Activated T-cell treated with anti-CD3 and anti-CD28 coated beads for 48 hours (primary cell): ENCODE data around the gene RPS5.
"Not testable (repeated sequence)": the region's sequence is repeated elsewhere in the genome, so short reads cannot be mapped to it uniquely, and the experiment has no call there.

ENCODE experiments used
- DNase-seq: peaks from one replicate; pipeline ENCODE4 v3.0.0-alpha.2; 2020; ENCODE audit warnings: low read depth

Gene RPS5

DNA sequence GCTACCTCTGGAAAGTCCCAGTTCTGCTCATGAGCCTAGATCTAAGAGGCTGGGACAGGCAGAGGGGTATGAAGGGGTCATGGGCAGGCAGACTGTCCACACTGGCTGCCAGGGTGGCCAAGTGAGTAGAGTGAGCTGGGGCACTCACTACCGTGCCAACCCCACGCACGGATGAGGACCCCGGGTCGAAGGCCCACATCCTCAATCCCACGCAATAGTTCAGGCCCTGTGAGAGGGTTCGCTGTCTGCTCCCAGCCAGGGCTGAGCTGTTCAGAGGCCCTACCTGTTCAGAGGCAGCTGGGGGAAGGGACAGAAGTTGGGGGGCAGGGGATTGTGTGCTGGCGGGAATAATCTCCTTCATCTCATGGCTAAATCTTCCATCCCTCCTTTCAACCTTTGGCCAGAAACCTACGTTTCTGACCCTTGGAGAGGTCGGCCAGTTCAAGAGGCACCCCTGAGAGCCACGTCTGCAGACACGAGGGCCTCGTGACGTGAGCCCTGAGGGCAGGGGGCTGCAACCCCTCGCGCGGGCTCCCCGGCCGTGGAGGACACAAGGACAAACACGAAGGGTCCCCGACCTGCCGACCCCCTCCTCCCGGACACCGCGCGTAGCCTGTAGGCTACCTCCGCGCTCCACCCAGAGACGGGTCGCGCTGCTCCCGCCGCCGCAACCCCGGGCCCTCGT lies 1.0 kb upstream of the RPS5 start:
- DNase-seq: no peak

DNA sequence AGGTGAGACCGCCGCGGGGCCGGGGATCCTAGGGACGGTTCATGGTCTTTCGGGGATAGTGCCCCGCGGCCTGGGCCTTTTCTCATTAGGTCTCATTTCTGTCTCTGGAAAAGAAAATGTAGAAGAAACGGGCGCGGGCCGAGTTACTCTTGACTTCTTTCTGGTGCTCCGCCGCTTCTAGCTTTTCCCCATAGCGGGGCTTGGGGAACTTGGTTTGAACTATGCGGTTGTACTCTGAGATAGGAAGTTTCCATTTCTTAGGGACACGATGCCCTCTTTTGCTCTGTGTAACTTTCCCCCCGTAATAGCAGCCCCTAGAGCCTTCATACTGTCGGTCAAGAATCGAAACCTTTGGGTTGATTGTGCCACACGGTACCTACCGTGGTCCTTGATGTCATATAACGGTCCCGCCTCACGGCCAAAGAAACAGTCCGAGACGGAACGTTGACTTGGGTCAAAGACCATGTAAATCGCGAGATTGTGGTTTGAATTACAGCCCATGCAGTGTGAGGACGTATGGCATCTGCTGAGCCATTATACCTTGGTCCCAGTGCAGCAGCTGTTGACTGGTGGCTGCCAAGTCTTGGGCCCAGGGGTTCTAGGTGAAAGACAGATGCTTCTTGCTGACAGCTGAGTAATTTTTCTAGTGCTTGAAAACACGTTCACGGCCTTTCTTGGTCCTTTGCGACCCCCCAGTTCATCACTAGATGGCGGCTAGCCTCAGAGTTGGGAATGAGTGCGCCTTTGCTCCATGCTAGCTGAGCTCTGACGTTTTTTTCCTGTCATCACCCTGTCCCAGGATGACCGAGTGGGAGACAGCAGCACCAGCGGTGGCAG lies 487 bp downstream of the RPS5 start:
- no peak for DNase-seq

DNA sequence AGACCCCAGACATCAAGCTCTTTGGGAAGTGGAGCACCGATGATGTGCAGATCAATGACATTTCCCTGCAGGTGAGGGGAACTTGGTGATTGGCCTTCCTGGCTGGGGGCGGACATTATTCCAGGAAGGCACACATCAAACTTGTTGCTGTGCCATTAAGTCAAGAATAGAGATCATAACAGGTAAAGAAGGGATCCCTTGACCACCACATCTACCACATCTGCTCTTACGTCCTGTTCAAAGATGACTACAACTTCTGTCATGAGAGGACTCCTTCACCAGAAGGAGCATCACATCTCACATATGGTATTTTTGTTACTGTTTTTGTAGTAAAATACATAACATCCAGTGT lies 1.1 kb downstream of the RPS5 start:
- DNase-seq: no peak

DNA sequence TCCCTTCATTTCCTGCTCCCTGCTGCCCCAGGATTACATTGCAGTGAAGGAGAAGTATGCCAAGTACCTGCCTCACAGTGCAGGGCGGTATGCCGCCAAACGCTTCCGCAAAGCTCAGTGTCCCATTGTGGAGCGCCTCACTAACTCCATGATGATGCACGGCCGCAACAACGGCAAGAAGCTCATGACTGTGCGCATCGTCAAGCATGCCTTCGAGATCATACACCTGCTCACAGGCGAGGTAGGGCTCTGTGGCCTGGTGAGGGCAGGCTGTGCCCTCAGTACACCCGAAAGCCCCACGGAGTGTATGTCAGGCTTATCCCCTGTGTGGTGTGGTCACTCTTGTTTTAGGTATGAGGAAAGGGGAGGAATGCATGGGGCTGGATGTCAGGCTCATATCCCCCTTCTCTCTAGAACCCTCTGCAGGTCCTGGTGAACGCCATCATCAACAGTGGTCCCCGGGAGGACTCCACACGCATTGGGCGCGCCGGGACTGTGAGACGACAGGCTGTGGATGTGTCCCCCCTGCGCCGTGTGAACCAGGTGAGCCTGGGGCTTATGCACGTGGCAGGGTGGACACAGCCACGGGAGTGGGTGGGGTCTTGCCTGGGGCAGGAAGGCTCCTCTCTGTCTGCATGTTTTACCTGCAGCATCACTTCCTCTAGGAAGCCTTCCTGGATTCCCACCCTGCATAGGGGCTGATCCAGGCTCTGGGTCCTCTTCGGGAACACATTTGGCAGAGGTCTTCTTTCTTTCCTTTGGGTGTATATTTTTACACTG lies 6.1 kb downstream of the RPS5 start:
- DNase-seq: no peak

DNA sequence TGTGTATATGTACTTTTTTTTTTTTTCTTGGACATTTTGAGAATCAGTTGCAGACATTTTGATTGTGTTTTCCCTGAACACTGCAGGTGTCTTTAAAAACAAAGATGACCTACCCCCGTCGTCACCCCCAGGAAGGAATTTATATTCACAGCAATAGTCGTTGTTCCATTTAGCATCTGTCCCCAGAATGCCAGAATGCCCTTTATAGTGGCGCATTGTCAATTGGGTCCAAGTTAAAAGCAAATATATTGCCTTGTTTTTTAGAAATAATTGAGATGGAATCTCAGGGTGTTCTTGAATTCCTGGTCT lies 6.6 kb downstream of the RPS5 start:
- no peak for DNase-seq

DNA sequence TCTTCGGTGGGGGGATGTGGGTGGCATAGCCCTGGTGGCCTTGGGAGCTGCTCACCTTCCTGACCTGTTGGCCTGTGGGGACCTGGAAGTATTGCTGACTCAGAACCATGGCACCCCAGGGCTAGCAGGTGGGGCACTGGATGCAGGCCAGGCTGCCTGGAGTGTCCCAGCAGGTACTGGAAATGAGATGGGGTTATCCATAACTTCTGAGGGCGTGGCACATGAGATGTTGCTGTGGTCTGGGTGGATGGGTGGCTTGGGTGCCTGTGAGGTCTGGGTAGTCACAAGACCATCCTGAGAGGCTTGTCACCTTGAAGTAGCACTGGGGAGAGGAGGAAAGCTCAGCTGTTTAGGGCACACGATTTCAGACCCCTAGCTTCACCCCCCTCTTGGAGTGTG lies 7.8 kb downstream of the RPS5 start:
- DNase-seq: no peak

DNA sequence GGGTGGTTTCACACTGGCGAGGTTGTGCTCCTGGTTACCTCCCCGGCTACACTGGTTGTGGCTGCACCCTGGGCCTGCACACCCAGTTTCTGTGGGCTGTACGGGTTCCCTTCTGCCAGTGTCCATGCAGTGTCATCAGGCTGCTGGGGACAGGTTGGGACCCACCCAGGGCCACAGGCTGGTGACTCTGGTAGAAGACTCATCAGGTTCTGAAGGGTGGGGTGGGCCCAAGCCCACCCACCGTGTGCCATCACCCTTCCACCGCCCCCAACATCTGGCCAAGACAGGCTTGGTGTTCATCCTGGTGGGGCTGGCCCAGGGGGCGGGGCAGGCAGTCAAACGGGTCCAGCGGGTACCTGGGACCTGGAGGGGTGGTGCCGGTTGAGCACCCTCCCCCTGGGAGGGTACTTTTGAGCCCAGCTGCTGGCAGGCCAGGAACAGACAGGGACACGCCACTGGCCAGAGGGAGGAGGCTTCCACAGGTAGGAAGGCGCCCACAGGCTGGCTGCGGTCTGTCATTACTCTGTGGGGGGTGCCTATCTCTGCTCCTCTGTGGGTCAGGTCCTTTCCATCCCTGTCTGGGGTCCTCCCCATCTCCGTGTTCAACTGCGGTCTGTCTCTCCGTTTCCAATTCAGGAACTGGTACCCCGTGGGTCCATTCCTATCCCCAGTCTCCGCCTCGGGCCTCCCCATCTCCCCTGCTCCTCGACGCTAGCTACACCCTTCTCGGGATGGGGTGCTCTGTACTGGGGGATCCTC lies 8.3 kb downstream of the RPS5 start, which contains the start of gene RNF225:
Gene RNF225, plus strand, starts transcription at position 437 of the 759 bp plus-strand sequence. CDS start 434 bp downstream, outside the sequence.
- no peak for DNase-seq

DNA sequence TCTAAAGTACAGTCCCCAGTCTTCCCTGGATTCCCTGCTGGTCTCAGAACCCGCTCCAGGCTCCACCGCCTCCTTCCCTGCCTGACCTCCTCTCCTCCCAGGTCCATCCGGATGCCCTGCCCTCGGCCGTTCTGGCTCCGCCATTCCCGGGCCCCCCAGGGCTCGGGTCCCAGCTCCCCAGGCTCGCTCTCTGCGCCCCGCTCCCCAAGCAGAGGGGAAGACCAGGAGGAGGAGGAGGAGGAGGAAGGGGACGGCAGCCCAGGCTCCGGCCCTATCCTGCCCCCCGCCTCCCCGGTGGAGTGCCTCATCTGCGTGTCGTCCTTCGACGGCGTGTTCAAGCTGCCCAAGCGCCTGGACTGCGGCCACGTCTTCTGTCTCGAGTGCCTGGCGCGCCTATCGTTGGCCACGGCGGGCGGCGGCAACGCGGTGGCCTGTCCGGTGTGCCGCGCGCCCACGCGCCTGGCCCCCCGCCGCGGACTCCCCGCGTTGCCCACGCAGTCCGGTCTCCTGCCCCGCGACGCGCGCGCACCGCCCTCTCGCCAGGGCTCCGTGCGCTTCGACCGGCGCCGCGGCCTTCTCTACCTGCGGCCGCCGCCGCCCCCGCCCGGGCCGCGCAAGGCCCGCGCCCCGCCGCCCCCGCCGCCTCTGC lies 9.0 kb downstream of the RPS5 start:
- DNase-seq: no peak

DNA sequence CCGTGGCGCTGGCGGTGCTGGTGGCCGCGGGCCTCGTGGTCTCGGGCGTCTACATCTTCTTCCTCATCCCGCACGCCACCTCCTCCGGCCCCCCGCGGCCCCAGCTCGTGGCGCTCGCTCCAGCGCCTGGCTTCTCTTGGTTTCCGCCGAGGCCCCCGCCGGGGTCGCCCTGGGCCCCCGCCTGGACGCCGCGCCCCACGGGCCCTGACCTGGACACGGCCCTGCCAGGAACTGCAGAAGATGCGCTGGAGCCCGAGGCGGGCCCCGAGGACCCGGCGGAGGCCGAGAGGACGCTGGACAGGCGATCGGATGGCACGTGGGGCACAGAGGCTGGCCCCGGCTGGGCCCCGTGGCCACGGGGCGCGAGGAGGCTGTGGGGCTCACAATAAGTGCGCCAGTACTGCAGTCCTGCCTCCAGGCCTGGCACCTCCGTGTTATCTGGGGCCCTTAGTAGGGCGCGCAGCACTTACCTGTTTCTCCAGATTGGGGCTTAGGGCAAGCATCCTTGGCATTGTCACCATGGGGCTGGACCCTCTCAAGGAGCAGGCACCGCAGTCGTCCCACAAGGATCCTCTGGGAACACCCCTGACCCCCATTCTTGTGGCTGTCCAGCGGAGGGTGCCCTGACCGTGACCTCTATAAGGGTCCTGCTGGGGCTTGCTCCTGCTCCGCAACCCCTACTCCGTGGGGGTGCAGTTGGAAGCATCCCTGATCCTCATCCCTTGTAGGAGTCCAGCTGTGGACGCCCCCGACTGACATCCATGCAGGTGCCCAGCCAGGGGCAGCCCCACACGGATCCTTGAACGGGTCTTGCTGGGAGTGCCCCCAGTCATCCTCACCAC lies 9.8 kb downstream of the RPS5 start:
- no peak for DNase-seq

DNA sequence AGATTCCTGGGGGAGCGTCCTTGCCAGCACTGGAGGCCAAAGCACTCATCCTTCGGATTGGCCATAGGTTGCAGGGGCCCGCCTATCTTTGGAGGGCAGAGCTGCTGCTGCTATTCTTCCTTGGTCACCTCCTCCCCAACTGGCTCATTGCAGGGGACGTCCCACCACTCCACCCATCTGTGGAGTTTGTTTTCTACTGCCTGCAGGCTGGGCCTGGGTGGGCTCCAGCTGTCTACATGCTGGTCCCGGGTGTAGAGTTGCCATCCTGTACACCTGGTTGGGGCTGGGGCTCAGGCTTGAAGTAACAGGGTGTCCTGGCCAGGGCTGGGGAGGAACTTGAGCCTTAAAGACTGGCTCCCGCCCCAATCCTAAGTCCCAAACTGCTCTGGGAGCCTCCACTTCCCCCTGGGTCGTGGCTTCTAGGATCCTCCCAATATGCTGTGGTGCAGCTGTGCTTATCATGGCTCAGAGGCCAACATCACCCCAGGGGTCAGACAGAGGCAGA lies 10.5 kb downstream of the RPS5 start:
- no peak for DNase-seq

DNA sequence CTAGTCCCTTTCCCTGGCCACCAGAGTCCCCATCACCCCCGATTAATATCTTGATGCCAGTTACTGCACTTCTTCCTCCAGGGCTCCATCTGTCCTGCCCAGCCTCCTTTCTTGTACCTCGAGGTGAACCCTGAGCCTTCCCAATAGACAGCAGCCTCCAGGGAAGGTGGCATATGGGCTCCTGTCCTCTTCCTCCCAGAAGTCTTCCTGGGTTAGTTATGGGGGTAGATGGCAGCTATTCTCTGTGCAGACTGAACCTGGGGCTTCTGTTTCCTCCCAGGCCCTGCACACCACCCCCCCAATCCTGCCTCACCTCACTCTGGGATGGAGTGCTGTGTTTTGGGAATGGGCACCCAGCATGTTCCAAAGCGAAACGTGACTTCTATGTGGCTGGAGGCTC lies 11.0 kb downstream of the RPS5 start:
- DNase-seq: no peak

DNA sequence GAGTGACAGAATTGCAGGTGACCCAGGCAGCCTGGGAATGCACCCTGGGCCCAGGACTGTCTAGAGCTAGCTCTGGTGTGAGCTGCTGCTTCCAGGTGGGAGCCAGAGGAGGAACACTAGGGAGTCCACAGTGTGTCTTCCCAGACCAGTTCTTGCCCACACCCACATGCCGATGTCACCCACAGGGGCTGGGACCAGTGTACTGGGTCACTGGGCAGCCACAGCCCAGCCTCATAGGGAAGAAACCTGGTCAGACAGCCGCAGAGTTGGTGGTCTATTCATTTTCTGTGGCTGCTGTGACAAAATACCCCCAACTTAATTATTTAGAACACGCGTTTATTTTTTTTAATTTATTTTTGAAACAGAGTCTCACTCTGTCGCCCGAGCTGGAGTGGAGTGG lies 11.5 kb downstream of the RPS5 start:
- DNase-seq: no peak

DNA sequence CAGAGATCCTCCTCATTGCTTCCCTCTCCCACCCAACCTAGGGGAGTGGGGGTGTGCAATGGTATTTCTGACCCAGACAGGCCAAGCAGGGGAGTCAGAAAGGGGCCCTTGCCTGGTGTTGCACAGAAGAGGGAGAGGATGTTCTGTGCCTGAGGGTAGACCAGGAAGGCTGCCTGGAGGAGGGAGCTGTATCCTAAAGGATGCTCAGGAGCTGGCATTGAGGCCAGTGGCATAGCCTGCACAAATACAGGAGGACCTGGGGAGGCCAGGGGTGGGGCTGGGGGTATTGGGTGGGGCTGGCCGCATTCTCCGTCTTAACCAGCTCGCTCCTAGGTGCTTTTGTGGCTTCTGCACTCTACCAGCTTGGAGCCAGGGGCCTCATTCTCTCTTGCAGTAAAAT lies 12.8 kb downstream of the RPS5 start:
- no peak for DNase-seq

DNA sequence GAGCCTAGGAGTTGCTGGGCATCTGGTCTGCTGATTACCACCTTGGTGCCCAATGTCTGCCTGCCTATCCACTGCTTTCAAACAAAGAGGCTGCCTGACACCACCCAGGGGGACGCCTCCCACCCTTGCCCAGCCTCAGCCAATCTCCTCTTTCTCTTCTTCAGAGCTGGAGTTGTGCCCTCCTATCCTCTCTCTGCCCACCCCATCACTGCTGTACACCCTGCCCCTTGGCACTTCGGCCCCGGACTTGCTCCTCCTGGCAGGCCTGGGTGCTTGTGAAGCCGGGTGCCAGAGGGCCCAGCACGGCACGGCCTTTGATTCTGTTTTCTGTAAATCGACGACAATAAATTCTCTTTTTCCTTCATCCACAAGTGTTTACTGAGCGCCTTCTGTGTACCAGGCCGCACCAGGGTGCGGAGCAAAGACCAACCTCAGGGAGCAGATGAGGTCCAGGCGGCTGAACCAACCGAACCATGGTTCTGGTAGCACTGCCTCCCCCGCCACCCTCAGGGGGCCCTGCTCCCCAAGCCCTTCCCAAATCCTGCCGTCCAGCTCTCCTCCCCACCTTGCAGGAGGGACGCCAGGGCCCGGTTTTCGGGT lies 13.3 kb downstream of the RPS5 start:
- DNase-seq: no peak

DNA sequence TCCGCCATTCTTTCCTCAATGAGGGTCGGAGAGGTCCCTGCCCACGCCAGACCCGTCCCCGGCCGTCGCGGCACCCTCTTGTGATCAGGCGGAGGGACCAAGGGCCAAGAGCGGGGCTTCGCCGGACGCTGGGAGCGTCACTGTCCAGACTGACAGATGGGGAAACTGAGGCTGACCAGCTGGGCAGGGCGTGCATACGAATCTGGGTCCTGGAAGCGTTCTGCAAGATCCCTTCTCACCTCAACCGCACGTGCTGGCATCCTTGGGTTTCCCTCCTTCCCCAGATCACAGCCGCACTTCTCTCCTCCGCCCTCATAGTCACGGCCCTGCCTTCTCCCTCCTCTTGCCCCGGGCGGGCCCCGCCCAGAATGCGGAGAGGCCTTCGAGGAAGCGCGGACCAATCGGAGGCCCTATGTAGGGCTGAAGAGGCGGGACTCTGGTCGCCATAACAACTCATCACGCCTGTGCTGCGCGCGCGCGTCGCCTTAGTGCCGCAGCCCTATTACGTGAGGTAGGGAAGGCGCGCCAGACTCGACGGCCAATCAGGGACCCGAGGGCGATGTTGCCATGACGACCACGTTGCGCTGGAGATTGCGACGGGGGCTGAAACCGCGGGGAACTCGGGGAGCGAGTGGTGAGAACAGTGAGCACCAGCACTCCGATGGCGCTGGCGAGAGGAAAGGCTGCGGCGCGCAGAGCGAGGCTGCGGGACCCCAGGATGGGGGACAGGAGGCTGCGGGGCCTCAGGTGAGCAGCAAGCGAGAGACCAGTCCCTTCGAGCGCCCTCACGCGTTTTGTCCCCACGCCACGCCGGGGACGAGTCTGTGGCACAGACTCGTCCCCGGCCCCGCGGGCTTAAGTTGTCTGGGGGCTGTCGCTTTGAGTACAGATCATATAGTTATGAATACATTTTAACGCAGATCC lies 14.1 kb downstream of the RPS5 start:
- DNase-seq: peak; percentile 97

DNA sequence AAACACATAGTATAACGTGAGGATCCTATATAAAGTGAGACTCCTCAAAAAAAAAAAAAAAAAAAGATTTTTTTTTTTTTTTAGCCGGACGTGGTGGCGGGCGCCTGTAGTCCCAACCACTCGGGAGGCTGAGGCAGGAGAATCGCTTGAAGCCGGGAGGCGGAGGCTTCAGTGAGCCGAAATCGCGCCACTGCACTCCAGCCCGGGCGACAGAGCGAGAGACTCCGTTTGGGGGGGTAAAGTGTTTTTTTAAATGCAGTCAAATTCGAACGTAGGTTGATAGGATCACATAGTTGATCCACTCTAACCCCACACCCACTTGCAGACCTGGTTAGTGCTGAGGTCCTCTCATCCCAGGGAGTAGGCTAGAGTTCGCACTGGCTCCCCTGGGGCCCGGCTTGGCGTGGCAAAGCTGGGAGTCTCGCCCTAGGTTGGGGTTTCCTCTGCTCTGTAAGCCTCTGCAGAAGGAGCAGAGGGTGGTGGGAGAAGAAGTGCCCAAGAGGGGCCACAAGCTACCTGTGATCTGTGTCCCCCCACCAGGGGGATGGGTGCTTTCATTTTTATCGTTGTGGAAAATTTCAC lies 14.9 kb downstream of the RPS5 start:
- no peak for DNase-seq

DNA sequence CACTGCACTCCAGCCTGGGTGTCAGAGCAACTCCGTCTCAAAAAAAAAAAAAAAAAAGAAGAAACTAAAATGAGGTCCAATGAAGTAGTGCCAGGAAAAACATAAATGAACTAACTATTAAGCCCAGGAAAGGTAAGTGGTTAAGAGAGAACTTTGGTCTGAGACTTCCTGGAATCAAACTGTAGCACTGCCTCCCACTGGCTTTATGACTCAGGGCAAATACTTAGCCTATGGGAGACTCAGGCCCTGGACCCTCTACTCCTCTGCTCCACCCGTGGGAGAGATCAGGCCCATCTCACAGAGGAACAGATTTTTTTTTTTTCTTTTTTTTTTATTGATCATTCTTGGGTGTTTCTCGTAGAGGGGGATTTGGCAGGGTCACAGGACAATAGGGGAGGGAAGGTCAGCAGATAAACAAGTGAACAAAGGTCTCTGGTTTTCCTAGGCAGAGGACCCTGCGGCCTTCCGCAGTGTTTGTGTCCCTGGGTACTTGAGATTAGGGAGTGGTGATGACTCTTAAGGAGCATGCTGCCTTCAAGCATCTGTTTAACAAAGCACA lies 16.9 kb downstream of the RPS5 start:
- not testable (repeated sequence) for DNase-seq
